HG03520 (cell line): ENCODE measurements around the gene RNF121.

ENCODE experiments used
- ATAC-seq: cut with Tn5 transposase; IDR thresholded peaks from one replicate; pipeline ENCODE4 v1.9.1; 2021; ENCODE audit warnings: mild to moderate bottlenecking, moderate library complexity; ENCODE audit not compliant: unreplicated experiment

Gene RNF121

GRCh38 chr11:72004515-72005346, 75.9 kb downstream of the RNF121 start:
- no peak for ATAC-seq

- ATAC-seq, result no peak
Observed at GRCh38 chr11:72005347-72006260, 76.8 kb downstream of the RNF121 start.

- ATAC-seq, result no peak
Observed at GRCh38 chr11:72006309-72007088, 77.7 kb downstream of the RNF121 start.

- ATAC-seq, result no peak
Observed at GRCh38 chr11:72007089-72007476, 78.2 kb downstream of the RNF121 start.

GRCh38 chr11:72007587-72007986, 78.7 kb downstream of the RNF121 start:
- no peak for ATAC-seq

- no peak for ATAC-seq
Observed at GRCh38 chr11:72008728-72009127, 79.9 kb downstream of the RNF121 start.

- ATAC-seq, result no peak
Observed at GRCh38 chr11:72009156-72009555, 80.3 kb downstream of the RNF121 start.

GRCh38 chr11:72010529-72011233, 81.8 kb downstream of the RNF121 start:
- ATAC-seq, result no peak

- no peak for ATAC-seq
Observed at GRCh38 chr11:72012091-72012630, 83.3 kb downstream of the RNF121 start.

GRCh38 chr11:72012897-72013721, 84.3 kb downstream of the RNF121 start:
- no peak for ATAC-seq

GRCh38 chr11:72013765-72014711, 85.2 kb downstream of the RNF121 start:
- ATAC-seq, result no peak

GRCh38 chr11:72014761-72015320, 86.0 kb downstream of the RNF121 start:
- no peak for ATAC-seq

- ATAC-seq, result no peak
Observed at GRCh38 chr11:72015511-72016061, 86.7 kb downstream of the RNF121 start.

GRCh38 chr11:72018171-72018570, 89.3 kb downstream of the RNF121 start:
- ATAC-seq, result no peak

GRCh38 chr11:72023335-72023734, 94.5 kb downstream of the RNF121 start:
- no peak for ATAC-seq

- no peak for ATAC-seq
Observed at GRCh38 chr11:72024069-72024754, 95.4 kb downstream of the RNF121 start.

- ATAC-seq, result no peak
Observed at GRCh38 chr11:72026090-72026489, 97.2 kb downstream of the RNF121 start.
